GM12891 (cell line): ENCODE data around the gene DBH.

Source experiments
- POLR2A ChIP-seq: IDR thresholded peaks from 2 replicates; pipeline ENCODE4 v1.6.1; 2011; ENCODE audit warnings: low read depth, low read length, control low read depth
- POLR2AphosphoS5 ChIP-seq: IDR thresholded peaks from 2 replicates; pipeline ENCODE4 v1.6.1; 2011; ENCODE audit warnings: low read depth, low read length, control low read depth
- POU2F2 ChIP-seq: IDR thresholded peaks from 2 replicates; pipeline ENCODE4 v1.6.1; 2011; ENCODE audit warnings: low read depth, mild to moderate bottlenecking, control low read depth, low read length, moderate library complexity
- SPI1 ChIP-seq: IDR thresholded peaks from 2 replicates; pipeline ENCODE4 v1.6.1; 2011; ENCODE audit warnings: low read depth, low read length, control low read depth

- TF ChIP-seq SPI1, result no peak
- TF ChIP-seq POLR2AphosphoS5, result no peak
- no peak for TF ChIP-seq POLR2A
- no peak for TF ChIP-seq POU2F2
Observed at GRCh38 chr9:133664173-133665050, 28.2 kb downstream of the DBH start.
